WTC11 (cell line): Measurements from ENCODE around the gene TEX101.

Source experiments
- CREB1 ChIP-seq: sonication (generic); formaldehyde crosslinking; IDR thresholded peaks from 2 replicates; pipeline ENCODE4 v1.8.0; 2023; ENCODE audit warnings: mild to moderate bottlenecking, missing genetic modification reagents
- IRF2 ChIP-seq: sonication (generic); formaldehyde crosslinking; IDR thresholded peaks from 2 replicates; pipeline ENCODE4 v1.8.0; 2022; ENCODE audit warnings: low read depth, missing genetic modification reagents, borderline replicate concordance
- JUN ChIP-seq: sonication (generic); formaldehyde crosslinking; IDR thresholded peaks from 2 replicates; pipeline ENCODE4 v1.8.0; 2023; ENCODE audit warnings: mild to moderate bottlenecking, missing genetic modification reagents
- NR1H2 ChIP-seq: sonication (generic); formaldehyde crosslinking; IDR thresholded peaks from 2 replicates; pipeline ENCODE4 v1.9.0; 2021; ENCODE audit warnings: mild to moderate bottlenecking, moderate library complexity, missing genetic modification reagents
- ZNF138 ChIP-seq: sonication (generic); formaldehyde crosslinking; conservative IDR thresholded peaks from 2 replicates; pipeline ENCODE4 v1.8.1; 2022; ENCODE audit warnings: mild to moderate bottlenecking, moderate library complexity, missing genetic modification reagents
- ZNF232 ChIP-seq: sonication (generic); formaldehyde crosslinking; IDR thresholded peaks from 2 replicates; pipeline ENCODE4 v1.8.0; 2022; ENCODE audit warnings: mild to moderate bottlenecking, missing genetic modification reagents
- ZNF317 ChIP-seq: sonication (generic); formaldehyde crosslinking; IDR thresholded peaks from 2 replicates; pipeline ENCODE4 v1.8.1; 2023; ENCODE audit warnings: low read depth, mild to moderate bottlenecking, moderate library complexity, missing genetic modification reagents, borderline replicate concordance
- TF ChIP-seq, protein P1 (sequence below): fragments of 200-600 bp; IDR thresholded peaks from 2 replicates; pipeline ENCODE4 v1.8.0; 2022; ENCODE audit warnings: antibody characterized with exemption
- TF ChIP-seq, protein P2 (sequence below): sonication (generic); formaldehyde crosslinking; IDR thresholded peaks from 2 replicates; pipeline ENCODE4 v1.8.1; 2023; ENCODE audit warnings: mild to moderate bottlenecking, missing genetic modification reagents, borderline replicate concordance
- TF ChIP-seq, protein P3 (sequence below): sonication (generic); formaldehyde crosslinking; IDR thresholded peaks from 2 replicates; pipeline ENCODE4 v1.8.1; 2023; ENCODE audit warnings: mild to moderate bottlenecking, missing genetic modification reagents, moderate library complexity
- TF ChIP-seq, protein P4 (sequence below): sonication (generic); formaldehyde crosslinking; IDR thresholded peaks from 2 replicates; pipeline ENCODE4 v1.8.1; 2022; ENCODE audit warnings: mild to moderate bottlenecking, missing genetic modification reagents, moderate library complexity, borderline replicate concordance

DNA sequence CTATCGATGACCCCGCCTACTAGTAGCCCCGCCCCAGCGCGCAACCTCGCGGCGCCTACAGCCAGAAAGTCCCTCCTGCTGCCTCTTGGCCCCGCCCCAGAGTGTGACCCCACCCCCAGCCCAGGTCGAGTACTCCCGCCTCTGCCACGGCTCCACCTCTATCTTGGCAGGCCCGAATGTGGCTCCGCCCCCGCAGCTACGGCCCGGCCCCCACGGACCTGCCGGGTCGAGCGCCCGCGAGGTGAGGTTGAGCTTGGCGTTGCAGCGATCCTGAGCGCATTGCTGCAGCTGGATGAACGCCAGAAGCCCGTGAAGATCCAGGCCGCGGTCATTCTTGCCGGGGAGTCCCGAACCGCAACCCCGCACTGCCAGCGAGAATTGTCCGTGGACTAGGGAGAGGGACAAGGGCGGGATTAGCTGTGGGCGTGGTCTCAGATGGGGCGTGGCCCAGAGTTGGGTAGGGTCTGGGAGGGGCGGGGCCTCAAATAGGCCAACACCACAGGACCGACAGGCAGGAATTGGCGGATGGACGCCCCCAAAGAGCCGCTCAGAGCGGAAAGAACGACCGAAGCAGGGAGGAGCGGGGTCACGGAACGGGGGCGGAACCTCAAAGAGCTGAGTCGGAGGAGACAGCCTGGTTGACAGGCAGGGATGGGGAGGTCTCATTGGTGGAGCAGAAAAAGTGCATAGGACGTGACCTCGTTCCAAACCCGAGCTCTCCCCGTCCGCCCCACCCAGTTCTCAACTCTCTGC lies 48.9 kb downstream of the TEX101 start:
- TF ChIP-seq, protein P1, sequence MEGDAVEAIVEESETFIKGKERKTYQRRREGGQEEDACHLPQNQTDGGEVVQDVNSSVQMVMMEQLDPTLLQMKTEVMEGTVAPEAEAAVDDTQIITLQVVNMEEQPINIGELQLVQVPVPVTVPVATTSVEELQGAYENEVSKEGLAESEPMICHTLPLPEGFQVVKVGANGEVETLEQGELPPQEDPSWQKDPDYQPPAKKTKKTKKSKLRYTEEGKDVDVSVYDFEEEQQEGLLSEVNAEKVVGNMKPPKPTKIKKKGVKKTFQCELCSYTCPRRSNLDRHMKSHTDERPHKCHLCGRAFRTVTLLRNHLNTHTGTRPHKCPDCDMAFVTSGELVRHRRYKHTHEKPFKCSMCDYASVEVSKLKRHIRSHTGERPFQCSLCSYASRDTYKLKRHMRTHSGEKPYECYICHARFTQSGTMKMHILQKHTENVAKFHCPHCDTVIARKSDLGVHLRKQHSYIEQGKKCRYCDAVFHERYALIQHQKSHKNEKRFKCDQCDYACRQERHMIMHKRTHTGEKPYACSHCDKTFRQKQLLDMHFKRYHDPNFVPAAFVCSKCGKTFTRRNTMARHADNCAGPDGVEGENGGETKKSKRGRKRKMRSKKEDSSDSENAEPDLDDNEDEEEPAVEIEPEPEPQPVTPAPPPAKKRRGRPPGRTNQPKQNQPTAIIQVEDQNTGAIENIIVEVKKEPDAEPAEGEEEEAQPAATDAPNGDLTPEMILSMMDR, result no peak
- TF ChIP-seq, protein P2, sequence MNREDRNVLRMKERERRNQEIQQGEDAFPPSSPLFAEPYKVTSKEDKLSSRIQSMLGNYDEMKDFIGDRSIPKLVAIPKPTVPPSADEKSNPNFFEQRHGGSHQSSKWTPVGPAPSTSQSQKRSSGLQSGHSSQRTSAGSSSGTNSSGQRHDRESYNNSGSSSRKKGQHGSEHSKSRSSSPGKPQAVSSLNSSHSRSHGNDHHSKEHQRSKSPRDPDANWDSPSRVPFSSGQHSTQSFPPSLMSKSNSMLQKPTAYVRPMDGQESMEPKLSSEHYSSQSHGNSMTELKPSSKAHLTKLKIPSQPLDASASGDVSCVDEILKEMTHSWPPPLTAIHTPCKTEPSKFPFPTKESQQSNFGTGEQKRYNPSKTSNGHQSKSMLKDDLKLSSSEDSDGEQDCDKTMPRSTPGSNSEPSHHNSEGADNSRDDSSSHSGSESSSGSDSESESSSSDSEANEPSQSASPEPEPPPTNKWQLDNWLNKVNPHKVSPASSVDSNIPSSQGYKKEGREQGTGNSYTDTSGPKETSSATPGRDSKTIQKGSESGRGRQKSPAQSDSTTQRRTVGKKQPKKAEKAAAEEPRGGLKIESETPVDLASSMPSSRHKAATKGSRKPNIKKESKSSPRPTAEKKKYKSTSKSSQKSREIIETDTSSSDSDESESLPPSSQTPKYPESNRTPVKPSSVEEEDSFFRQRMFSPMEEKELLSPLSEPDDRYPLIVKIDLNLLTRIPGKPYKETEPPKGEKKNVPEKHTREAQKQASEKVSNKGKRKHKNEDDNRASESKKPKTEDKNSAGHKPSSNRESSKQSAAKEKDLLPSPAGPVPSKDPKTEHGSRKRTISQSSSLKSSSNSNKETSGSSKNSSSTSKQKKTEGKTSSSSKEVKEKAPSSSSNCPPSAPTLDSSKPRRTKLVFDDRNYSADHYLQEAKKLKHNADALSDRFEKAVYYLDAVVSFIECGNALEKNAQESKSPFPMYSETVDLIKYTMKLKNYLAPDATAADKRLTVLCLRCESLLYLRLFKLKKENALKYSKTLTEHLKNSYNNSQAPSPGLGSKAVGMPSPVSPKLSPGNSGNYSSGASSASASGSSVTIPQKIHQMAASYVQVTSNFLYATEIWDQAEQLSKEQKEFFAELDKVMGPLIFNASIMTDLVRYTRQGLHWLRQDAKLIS (CRISPR knock-in tag), result no peak
- TF ChIP-seq ZNF317 (CRISPR knock-in tag), result no peak
- TF ChIP-seq IRF2 (CRISPR knock-in tag), result no peak
- no peak for TF ChIP-seq ZNF138
- TF ChIP-seq NR1H2, result no peak
- TF ChIP-seq CREB1, result no peak
- TF ChIP-seq, protein P3, sequence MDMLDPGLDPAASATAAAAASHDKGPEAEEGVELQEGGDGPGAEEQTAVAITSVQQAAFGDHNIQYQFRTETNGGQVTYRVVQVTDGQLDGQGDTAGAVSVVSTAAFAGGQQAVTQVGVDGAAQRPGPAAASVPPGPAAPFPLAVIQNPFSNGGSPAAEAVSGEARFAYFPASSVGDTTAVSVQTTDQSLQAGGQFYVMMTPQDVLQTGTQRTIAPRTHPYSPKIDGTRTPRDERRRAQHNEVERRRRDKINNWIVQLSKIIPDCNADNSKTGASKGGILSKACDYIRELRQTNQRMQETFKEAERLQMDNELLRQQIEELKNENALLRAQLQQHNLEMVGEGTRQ, result no peak
- TF ChIP-seq JUN (CRISPR knock-in tag), result no peak
- TF ChIP-seq, protein P4, sequence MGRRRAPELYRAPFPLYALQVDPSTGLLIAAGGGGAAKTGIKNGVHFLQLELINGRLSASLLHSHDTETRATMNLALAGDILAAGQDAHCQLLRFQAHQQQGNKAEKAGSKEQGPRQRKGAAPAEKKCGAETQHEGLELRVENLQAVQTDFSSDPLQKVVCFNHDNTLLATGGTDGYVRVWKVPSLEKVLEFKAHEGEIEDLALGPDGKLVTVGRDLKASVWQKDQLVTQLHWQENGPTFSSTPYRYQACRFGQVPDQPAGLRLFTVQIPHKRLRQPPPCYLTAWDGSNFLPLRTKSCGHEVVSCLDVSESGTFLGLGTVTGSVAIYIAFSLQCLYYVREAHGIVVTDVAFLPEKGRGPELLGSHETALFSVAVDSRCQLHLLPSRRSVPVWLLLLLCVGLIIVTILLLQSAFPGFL (CRISPR knock-in tag), result no peak
- TF ChIP-seq ZNF232 (CRISPR knock-in tag), result no peak
